B cell (primary cell): ENCODE results near the gene TOM1L1. TPM values are rescaled to one million over a fixed set of nuclear protein-coding genes. Genes with fewer than 3 reads are reported as not detected.

Experiments
- ATAC-seq: fragments of 200-7000 bp; cut with Tn5 transposase; one replicate; pipeline ENCODE4 v1.10.0; 2021; ENCODE audit warnings: low read depth, mild to moderate bottlenecking, moderate number of reproducible peaks, moderate library complexity
- CTCF ChIA-PET: fragments of 350-600 bp; sonication (Branson Sonifier 250); formaldehyde crosslinking; loops from one replicate; lab custom pipeline; 2021; ENCODE audit warnings: antibody characterized with exemption, inconsistent platforms; lab: Charles Lee
- POLR2A ChIA-PET: fragments of 350-600 bp; sonication (Branson Sonifier 250); formaldehyde crosslinking; loops from one replicate; lab custom pipeline; 2021; ENCODE audit warnings: antibody characterized with exemption; lab: Charles Lee
- DNase-seq: peaks from one replicate; pipeline ENCODE4 v3.0.0; 2013
- H2AFZ ChIP-seq: 2 replicates; pipeline ENCODE4 v1.6.1; 2012; ENCODE audit warnings: mild to moderate bottlenecking, low read depth, low read length; ENCODE audit not compliant: insufficient read depth, poor library complexity, severe bottlenecking
- H3K27ac ChIP-seq, 2 donors: 1 replicate in 1 of 2; 2 replicates in 1 of 2; pipeline ENCODE4 v1.5.1; 2012 to 2013; ENCODE audit warnings: low read length in 2 of 2, mild to moderate bottlenecking in 2 of 2, moderate library complexity in 1 of 2
- H3K27me3 ChIP-seq, 4 experiments: fragments of 200-600 bp in 1 of 4; sonication (generic) in 1 of 4; replicated peaks in 1 of 4; 1 replicate in 2 of 4; 2 replicates in 2 of 4; pipeline versions ENCODE4 v1.6.1 to v1.7.0; 2013 to 2016; ENCODE audit warnings: low read length in 3 of 4, mild to moderate bottlenecking in 2 of 4, mixed read lengths in 1 of 4, moderate library complexity in 1 of 4; ENCODE audit not compliant: insufficient read depth in 4 of 4, control insufficient read depth in 3 of 4; ENCODE audit errors: control extremely low read depth in 1 of 4
- H3K36me3 ChIP-seq, 2 experiments: replicated peaks in 1 of 2; 1 replicate in 1 of 2; 2 replicates in 1 of 2; pipeline versions ENCODE4 v1.6.1 to v1.7.1; 2013; ENCODE audit warnings: low read length in 1 of 2; ENCODE audit not compliant: insufficient read depth in 2 of 2, control insufficient read depth in 1 of 2; ENCODE audit errors: control extremely low read depth in 1 of 2, extremely low read depth in 1 of 2
- H3K4me1 ChIP-seq, 2 donors: fragments of 200-600 bp in 1 of 2; sonication (generic) in 1 of 2; 1 replicate in 1 of 2; 2 replicates in 1 of 2; pipeline versions ENCODE4 v1.5.1 to v1.6.1; 2013 to 2017; ENCODE audit warnings: low read length in 2 of 2; ENCODE audit not compliant: control insufficient read depth in 2 of 2, insufficient read depth in 2 of 2
- H3K4me2 ChIP-seq: replicated peaks from 2 replicates; pipeline ENCODE3; 2012; ENCODE audit warnings: mild to moderate bottlenecking, low read depth, low read length; ENCODE audit not compliant: poor library complexity, severe bottlenecking
- H3K4me3 ChIP-seq, 5 experiments: fragments of 200-600 bp in 1 of 5; sonication (generic) in 1 of 5; 1 replicate in 3 of 5; 2 replicates in 2 of 5; pipeline versions ENCODE4 v1.5.1 to v1.7.0; 2011 to 2016; ENCODE audit warnings: low read length in 4 of 5, mild to moderate bottlenecking in 4 of 5, low read depth in 2 of 5, control low read depth in 1 of 5, moderate library complexity in 1 of 5; ENCODE audit not compliant: insufficient read depth in 1 of 5; ENCODE audit errors: control extremely low read depth in 1 of 5, extremely low read depth in 1 of 5
- H3K79me2 ChIP-seq: fragments of 200-600 bp; sonication (generic); one replicate; pipeline ENCODE4 v1.6.0; 2016; ENCODE audit warnings: low read length; ENCODE audit not compliant: control insufficient read depth, insufficient read depth
- H3K9ac ChIP-seq: fragments of 200-600 bp; sonication (generic); 2 replicates; pipeline ENCODE4 v1.6.1; 2017; ENCODE audit warnings: mild to moderate bottlenecking, low read length, moderate library complexity
- H3K9me3 ChIP-seq, 3 donors: one replicate each; pipeline versions ENCODE4 v1.6.1 to v1.7.1; 2013; ENCODE audit warnings: low read length in 2 of 3; ENCODE audit not compliant: control insufficient read depth in 2 of 3, insufficient read depth in 1 of 3; ENCODE audit errors: control extremely low read depth in 1 of 3
- H4K20me1 ChIP-seq: 2 replicates; pipeline ENCODE4 v1.6.0; 2012; ENCODE audit warnings: mild to moderate bottlenecking, low read length; ENCODE audit not compliant: insufficient read depth, control insufficient read depth, poor library complexity, severe bottlenecking
- H3K27ac Mint-ChIP-seq: one replicate; pipeline ENCODE4 v1.8.0; 2021; ENCODE audit warnings: mixed read lengths
- H3K27me3 Mint-ChIP-seq: one replicate; pipeline ENCODE4 v1.8.0; 2021; ENCODE audit warnings: mixed read lengths
- H3K4me1 Mint-ChIP-seq: one replicate; pipeline ENCODE4 v1.8.0; 2021; ENCODE audit warnings: mixed read lengths
- H3K4me3 Mint-ChIP-seq: one replicate; pipeline ENCODE4 v1.8.0; 2021; ENCODE audit warnings: mixed read lengths
- H3K9me3 Mint-ChIP-seq: one replicate; pipeline ENCODE4 v1.8.0; 2022; ENCODE audit warnings: mixed read lengths; ENCODE audit not compliant: insufficient read depth
- EZH2 ChIP-seq: IDR thresholded peaks from 2 replicates; pipeline ENCODE4 v1.6.1; 2012; ENCODE audit warnings: borderline replicate concordance, low read depth, mild to moderate bottlenecking, moderate library complexity, low read length; ENCODE audit not compliant: insufficient read depth, poor library complexity, severe bottlenecking
- WGBS: methylation state at CpG from one replicate; pipeline ENCODE4 v1.1.5; 2013; ENCODE audit warnings: missing lambda C conversion rate; ENCODE audit not compliant: insufficient coverage; 5-methylcytosine and 5-hydroxymethylcytosine counted together
- intact Hi-C: fragments of 100-400 bp; cut with micrococcal nuclease; formaldehyde crosslinking; loops from one replicate; pipeline ENCODE4 v1.10.0; 2022
- polyA plus RNA-seq: library from polyadenylated mRNA; depleted of rRNA; stranded (reverse); fragments of >200 nt; gene quantifications from 2 replicates; pipeline ENCODE4 v1.2.3, GENCODE V29; 2012
- total RNA-seq, 2 donors: library from RNA; stranded (reverse); fragments of 120-200 nt in 1 of 2; gene quantifications; 1 replicate in 1 of 2; 2 replicates in 1 of 2; pipeline versions ENCODE4 v1.2.3 to v1.2.4, GENCODE V29; 2013 to 2022
- TF ChIP-seq, protein P1 (sequence below): fragments of 200-600 bp; IDR thresholded peaks from one replicate; pipeline ENCODE4 v1.8.0; 2022; ENCODE audit warnings: antibody characterized with exemption, mild to moderate bottlenecking

Gene TOM1L1
- total and polyA plus RNA-seq, 2 donors (not counting 1 experiment from before 2014, with no cell fraction given), result not detected

DNA sequence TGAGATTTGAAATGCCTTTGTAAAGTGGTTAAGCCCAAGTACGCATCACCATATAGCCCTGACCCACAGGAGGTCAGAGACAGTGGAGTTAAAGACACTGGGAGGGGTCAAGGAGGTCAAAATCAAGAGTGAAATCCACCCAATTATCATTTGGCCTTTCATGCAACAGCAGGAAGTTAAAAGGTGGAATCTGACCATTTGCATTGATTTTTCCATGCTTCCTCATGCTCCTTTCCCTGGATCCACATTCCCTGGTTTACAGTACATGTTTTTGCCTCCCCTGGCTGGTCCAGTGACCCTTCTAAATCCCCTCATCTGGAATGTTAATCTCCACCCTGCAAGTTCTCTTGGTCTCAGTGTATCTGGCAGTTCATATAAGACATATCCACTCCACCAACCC lies 36.6 kb upstream of the TOM1L1 start:
- Histone ChIP-seq H3K36me3 (no peaks in the 10 kb centered on the region), H3K4me3 (no peak overlapping the region), H2AFZ (no peak overlapping the region), H3K9ac (no peak overlapping the region), H4K20me1 (no peaks in the 10 kb centered on the region), H3K9me3 (no peaks in the 10 kb centered on the region), H3K79me2 (no peaks in the 10 kb centered on the region), H3K4me2 (no peak overlapping the region), H3K27me3 (no peaks in the 10 kb centered on the region), H3K4me1 (no peaks in the 10 kb centered on the region), H3K27ac (no peak overlapping the region)
- ChIA-PET CTCF (no interaction called here), POLR2A (no interaction called here)
- ATAC-seq (no peak), DNase-seq (no peak)
- no peaks in the 10 kb centered on the region for H3K9me3 Mint-ChIP-seq
- intact Hi-C loops, result no loop called here
- no peak overlapping the region for H3K4me3 Mint-ChIP-seq
- H3K27me3 Mint-ChIP-seq, result no peaks in the 10 kb centered on the region
- WGBS, result 80% methylated on average over 1 of the region's 1 CpG
- TF ChIP-seq, protein P1, sequence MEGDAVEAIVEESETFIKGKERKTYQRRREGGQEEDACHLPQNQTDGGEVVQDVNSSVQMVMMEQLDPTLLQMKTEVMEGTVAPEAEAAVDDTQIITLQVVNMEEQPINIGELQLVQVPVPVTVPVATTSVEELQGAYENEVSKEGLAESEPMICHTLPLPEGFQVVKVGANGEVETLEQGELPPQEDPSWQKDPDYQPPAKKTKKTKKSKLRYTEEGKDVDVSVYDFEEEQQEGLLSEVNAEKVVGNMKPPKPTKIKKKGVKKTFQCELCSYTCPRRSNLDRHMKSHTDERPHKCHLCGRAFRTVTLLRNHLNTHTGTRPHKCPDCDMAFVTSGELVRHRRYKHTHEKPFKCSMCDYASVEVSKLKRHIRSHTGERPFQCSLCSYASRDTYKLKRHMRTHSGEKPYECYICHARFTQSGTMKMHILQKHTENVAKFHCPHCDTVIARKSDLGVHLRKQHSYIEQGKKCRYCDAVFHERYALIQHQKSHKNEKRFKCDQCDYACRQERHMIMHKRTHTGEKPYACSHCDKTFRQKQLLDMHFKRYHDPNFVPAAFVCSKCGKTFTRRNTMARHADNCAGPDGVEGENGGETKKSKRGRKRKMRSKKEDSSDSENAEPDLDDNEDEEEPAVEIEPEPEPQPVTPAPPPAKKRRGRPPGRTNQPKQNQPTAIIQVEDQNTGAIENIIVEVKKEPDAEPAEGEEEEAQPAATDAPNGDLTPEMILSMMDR, result no peak
- no peak for TF ChIP-seq EZH2
- H3K27ac Mint-ChIP-seq, result no peak overlapping the region
- H3K4me1 Mint-ChIP-seq, result no peaks in the 10 kb centered on the region

DNA sequence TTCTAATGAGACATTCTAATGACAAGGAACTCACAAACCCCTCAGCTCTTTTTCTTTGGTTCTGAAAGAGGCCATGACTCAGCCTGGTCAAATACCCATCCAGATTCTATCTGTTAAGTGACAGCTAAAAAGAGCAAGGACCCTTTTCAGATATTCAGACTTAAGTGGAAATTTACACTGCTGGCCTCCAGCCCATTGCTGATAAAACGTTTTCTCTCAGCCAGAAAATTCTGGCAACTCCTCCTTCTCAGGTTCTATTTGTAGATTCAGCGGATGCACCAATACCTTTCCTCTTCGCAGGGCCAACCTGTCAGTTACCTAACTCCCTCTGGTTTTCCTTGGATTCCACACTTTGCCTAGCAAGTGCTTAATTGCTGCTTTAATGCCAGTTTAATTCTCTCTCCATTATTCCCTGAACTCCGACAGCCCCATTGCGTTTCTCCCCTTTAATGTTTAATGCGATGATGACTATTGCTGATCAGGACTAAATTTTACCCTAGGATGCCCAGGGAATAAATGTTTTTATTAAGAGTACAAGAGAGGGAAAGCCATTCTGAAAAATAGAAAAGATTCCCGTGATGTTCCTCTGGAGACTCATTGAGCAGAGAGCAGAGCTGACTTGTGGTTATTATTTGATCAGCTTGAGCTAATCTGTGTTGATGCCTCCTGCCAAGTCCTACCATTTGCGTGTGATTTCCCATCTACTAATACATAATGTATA lies 35.9 kb upstream of the TOM1L1 start:
- TF ChIP-seq, protein P1, result no peak
- no peak for TF ChIP-seq EZH2
- Histone ChIP-seq H2AFZ (no peak overlapping the region), H3K4me2 (no peak overlapping the region), H3K4me1 (no peaks in the 10 kb centered on the region), H3K79me2 (no peaks in the 10 kb centered on the region), H3K9ac (no peak overlapping the region), H3K27ac (no peak overlapping the region), H3K27me3 (no peaks in the 10 kb centered on the region), H3K9me3 (no peaks in the 10 kb centered on the region), H3K36me3 (no peaks in the 10 kb centered on the region), H3K4me3 (no peak overlapping the region), H4K20me1 (no peaks in the 10 kb centered on the region)
- no peak overlapping the region for H3K27ac Mint-ChIP-seq
- ChIA-PET CTCF (no interaction called here), POLR2A (no interaction called here)
- H3K4me1 Mint-ChIP-seq, result no peaks in the 10 kb centered on the region
- H3K4me3 Mint-ChIP-seq, result no peak overlapping the region
- intact Hi-C loops, result no loop called here
- no peaks in the 10 kb centered on the region for H3K9me3 Mint-ChIP-seq
- WGBS, result 84% methylated on average over 4 of the region's 8 CpGs
- ATAC-seq, result no peak
- DNase-seq, result no peak
- no peaks in the 10 kb centered on the region for H3K27me3 Mint-ChIP-seq
